Measurements from ENCODE around the gene SHOC1.

The SHOC1 gene

GRCh38 chr9:111783424-111783823 lies 11.3 kb downstream of the SHOC1 start:
- no peak for DNase-seq (ENCODE audit: low spot score)
- in situ Hi-C loops (cut with MboI; ENCODE audit: low pct_unique_long_range_greater_than_20kb, low sequenced_read_pairs, unreplicated experiment) = no loop called here
- no peak for TF ChIP-seq CTCF (IDR thresholded peaks at IDR 0.05; ENCODE audit: extremely low read depth, insufficient read depth, missing control alignments)

DNA sequence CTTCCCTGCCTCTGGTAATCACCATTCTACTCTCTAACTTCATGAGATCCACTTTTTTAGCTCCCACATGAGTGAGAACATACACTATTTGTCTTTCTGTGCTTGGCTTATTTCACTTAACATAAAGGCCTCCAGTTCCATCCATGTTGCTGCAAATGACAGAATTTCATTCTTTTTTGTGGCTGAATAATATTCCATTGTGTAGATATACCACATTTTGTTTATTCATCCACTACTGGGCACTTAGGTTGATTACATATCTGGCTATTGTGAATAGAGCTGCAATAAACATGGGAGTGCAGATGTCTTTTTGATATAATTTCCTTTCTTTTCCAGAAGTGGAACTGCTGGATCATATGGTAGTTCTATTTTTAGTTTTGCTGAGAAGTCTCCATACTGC lies 28.7 kb downstream of the SHOC1 start:
- no peak for TF ChIP-seq CTCF (IDR thresholded peaks at IDR 0.05; ENCODE audit: extremely low read depth, insufficient read depth, missing control alignments)
- no peak for DNase-seq (ENCODE audit: low spot score)
- in situ Hi-C loops (cut with MboI; ENCODE audit: low pct_unique_long_range_greater_than_20kb, low sequenced_read_pairs, unreplicated experiment) = loop anchor here (25.0 kb wide), 2 partner anchors 596 to 1021 kb away; no protein-coding TSS in a partner anchor

- in situ Hi-C loops (cut with MboI; ENCODE audit: low pct_unique_long_range_greater_than_20kb, low sequenced_read_pairs, unreplicated experiment) = loop anchor here (25.0 kb wide), 2 partner anchors 600 to 1025 kb away; no protein-coding TSS in a partner anchor
- no peak for TF ChIP-seq CTCF (IDR thresholded peaks at IDR 0.05; ENCODE audit: extremely low read depth, insufficient read depth, missing control alignments)
- no peak for DNase-seq (ENCODE audit: low spot score)
These were observed 32.2 kb downstream of the SHOC1 start for GRCh38 chr9:111762556-111762955.

GRCh38 chr9:111759762-111760639 lies 34.7 kb downstream of the SHOC1 start:
- peak; percentile 48 for DNase-seq (ENCODE audit: low spot score)
- in situ Hi-C loops (cut with MboI; ENCODE audit: low pct_unique_long_range_greater_than_20kb, low sequenced_read_pairs, unreplicated experiment) = loop anchor here (10.0 to 25.0 kb wide), 3 partner anchors 325 to 1027 kb away; no protein-coding TSS in a partner anchor
- TF ChIP-seq CTCF (IDR thresholded peaks at IDR 0.05; ENCODE audit: extremely low read depth, insufficient read depth, missing control alignments) = peak; percentile 59

- no peak for TF ChIP-seq CTCF (IDR thresholded peaks at IDR 0.05; ENCODE audit: extremely low read depth, insufficient read depth, missing control alignments)
- no peak for DNase-seq (ENCODE audit: low spot score)
- in situ Hi-C loops (cut with MboI; ENCODE audit: low pct_unique_long_range_greater_than_20kb, low sequenced_read_pairs, unreplicated experiment) = loop anchor here (10.0 to 25.0 kb wide), 3 partner anchors 330 to 1033 kb away; no protein-coding TSS in a partner anchor
These were observed 39.9 kb downstream of the SHOC1 start for GRCh38 chr9:111754800-111755199.

DNA sequence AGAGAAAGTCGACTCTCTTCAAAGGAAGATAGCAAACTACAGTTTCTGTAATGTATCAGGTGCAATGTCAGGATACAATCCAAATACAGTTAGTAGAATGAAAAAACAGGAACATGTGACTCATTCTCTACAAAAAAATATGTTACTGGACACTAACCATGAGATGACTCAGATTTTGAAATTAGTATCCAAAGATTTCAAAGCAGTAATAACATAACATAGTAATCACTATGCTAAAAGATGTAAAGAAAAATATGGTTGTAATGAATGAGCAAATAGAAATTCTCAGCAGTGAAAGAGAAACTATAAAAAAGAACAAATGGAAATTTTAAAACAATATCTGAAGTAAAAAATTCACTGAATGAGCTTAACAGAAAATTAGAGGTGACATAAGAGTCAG lies 42.3 kb downstream of the SHOC1 start:
- in situ Hi-C loops (cut with MboI; ENCODE audit: low pct_unique_long_range_greater_than_20kb, low sequenced_read_pairs, unreplicated experiment) = loop anchor here (10.0 to 25.0 kb wide), 3 partner anchors 332 to 1035 kb away; no protein-coding TSS in a partner anchor
- no peak for TF ChIP-seq CTCF (IDR thresholded peaks at IDR 0.05; ENCODE audit: extremely low read depth, insufficient read depth, missing control alignments)

More for the DNA sequence above, 42.3 kb downstream of the SHOC1 start:
- no peak for DNase-seq (ENCODE audit: low spot score)
